GM18499 (cell line): ENCODE measurements around the gene AGR2.

ENCODE experiments used
- ATAC-seq: cut with Tn5 transposase; IDR thresholded peaks from one replicate; pipeline ENCODE4 v1.9.1; 2021; ENCODE audit warnings: moderate number of reproducible peaks; ENCODE audit not compliant: insufficient read depth, unreplicated experiment

AGR2 gene

GRCh38 chr7:16745645-16746044, 59.2 kb downstream of the AGR2 start:
- no peak for ATAC-seq

GRCh38 chr7:16744518-16745250, 60.1 kb downstream of the AGR2 start:
- ATAC-seq, result no peak

GRCh38 chr7:16743236-16743635, 61.6 kb downstream of the AGR2 start:
- ATAC-seq, result no peak

- ATAC-seq, result no peak
These were observed 62.3 kb downstream of the AGR2 start for GRCh38 chr7:16742547-16742946.
